Endometrial microvascular endothelial cells (primary cell): Measurements from ENCODE around the gene RASGRP1. TPM values are rescaled to one million over a fixed set of nuclear protein-coding genes. Genes with fewer than 3 reads are reported as not detected.

Source experiments
- in situ Hi-C: cut with HindIII; loops from 2 replicates; pipeline ENCODE4 v1.10.0; 2017; ENCODE audit warnings: low sequenced_read_pairs, low pct_unique_long_range_greater_than_20kb; ENCODE audit errors: inconsistent ontology term
- total RNA-seq: library from RNA; depleted of rRNA; stranded (reverse); fragments of >200 nt; gene quantifications from one replicate; pipeline ENCODE4 v1.2.3, GENCODE V29; 2015; ENCODE audit errors: inconsistent ontology term

Gene RASGRP1
- total RNA-seq, 1 donor from 2014 or later, result not detected

GRCh38 chr15:38577424-38577987 is 12.9 kb upstream of the RASGRP1 start:
- in situ Hi-C loops, result no loop called here

GRCh38 chr15:38576837-38577236 is 12.2 kb upstream of the RASGRP1 start:
- in situ Hi-C loops, result no loop called here

GRCh38 chr15:38576261-38576660 is 11.6 kb upstream of the RASGRP1 start:
- in situ Hi-C loops, result no loop called here

- in situ Hi-C loops, result no loop called here
Observed at GRCh38 chr15:38565287-38565670, 665 bp upstream of the RASGRP1 start.

GRCh38 chr15:38563723-38564519 is 693 bp downstream of the RASGRP1 start:
- in situ Hi-C loops, result no loop called here

- in situ Hi-C loops, result no loop called here
Observed at GRCh38 chr15:38562278-38562677, 2.3 kb downstream of the RASGRP1 start.

- in situ Hi-C loops, result no loop called here
Observed at GRCh38 chr15:38560456-38560926, 4.1 kb downstream of the RASGRP1 start.

- in situ Hi-C loops, result no loop called here
Observed at GRCh38 chr15:38559636-38560307, 4.8 kb downstream of the RASGRP1 start.

- in situ Hi-C loops, result no loop called here
Observed at GRCh38 chr15:38559131-38559530, 5.5 kb downstream of the RASGRP1 start.

- in situ Hi-C loops, result no loop called here
Observed at GRCh38 chr15:38558372-38559059, 6.1 kb downstream of the RASGRP1 start.

- in situ Hi-C loops, result no loop called here
Observed at GRCh38 chr15:38557921-38558320, 6.7 kb downstream of the RASGRP1 start.

- in situ Hi-C loops, result no loop called here
Observed at GRCh38 chr15:38555686-38556334, 8.8 kb downstream of the RASGRP1 start.

GRCh38 chr15:38554354-38554753 is 10.3 kb downstream of the RASGRP1 start:
- in situ Hi-C loops, result no loop called here

- in situ Hi-C loops, result no loop called here
Observed at GRCh38 chr15:38553071-38553470, 11.5 kb downstream of the RASGRP1 start.

- in situ Hi-C loops, result no loop called here
Observed at GRCh38 chr15:38551720-38552648, 12.6 kb downstream of the RASGRP1 start.

GRCh38 chr15:38549222-38549621 is 15.4 kb downstream of the RASGRP1 start:
- in situ Hi-C loops, result no loop called here

- in situ Hi-C loops, result no loop called here
Observed at GRCh38 chr15:38547255-38547997, 17.2 kb downstream of the RASGRP1 start.
